GM18505 (cell line): ENCODE measurements around the gene PEX11A.
"Not testable (repeated sequence)": the region's sequence is repeated elsewhere in the genome, so short reads cannot be mapped to it uniquely, and the experiment has no call there.

Source experiments
- ATAC-seq: cut with Tn5 transposase; IDR thresholded peaks from one replicate; pipeline ENCODE4 v1.9.1; 2021; ENCODE audit not compliant: unreplicated experiment
- POLR2A ChIP-seq: IDR thresholded peaks from 4 replicates; pipeline ENCODE4 v1.6.1; 2011; ENCODE audit warnings: borderline replicate concordance; ENCODE audit not compliant: insufficient read depth, insufficient read length; ENCODE audit errors: extremely low read depth

Gene PEX11A

GRCh38 chr15:89693696-89694095 lies 3.1 kb upstream of the PEX11A start:
- ATAC-seq, result no peak
- TF ChIP-seq POLR2A, result no peak

DNA sequence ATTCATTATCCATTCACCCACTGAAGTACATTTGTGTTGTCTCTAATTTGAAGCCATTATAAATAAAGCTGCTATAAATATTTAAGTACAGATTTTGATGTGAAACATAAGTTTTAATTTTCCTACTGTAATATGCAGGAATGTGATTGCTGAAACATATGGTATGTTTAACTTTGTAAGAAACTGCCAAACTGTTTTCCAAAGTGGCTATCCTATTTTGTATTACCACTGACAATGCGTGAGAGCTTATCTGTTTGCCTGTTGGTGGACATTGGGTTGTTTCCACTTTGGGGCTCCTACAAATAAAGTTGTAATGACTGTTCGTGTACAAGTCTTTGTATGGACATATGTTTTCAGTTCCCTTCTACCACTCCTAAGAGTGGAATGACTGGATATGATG lies 2.5 kb upstream of the PEX11A start:
- no peak for TF ChIP-seq POLR2A
- ATAC-seq, result no peak

- ATAC-seq, result not testable (repeated sequence)
Measured at GRCh38 chr15:89689930-89690275, 651 bp downstream of the PEX11A start.

- TF ChIP-seq POLR2A, result no peak
- ATAC-seq, result no peak
Measured at GRCh38 chr15:89686522-89686921, 4.0 kb downstream of the PEX11A start.

GRCh38 chr15:89685995-89686394 lies 4.6 kb downstream of the PEX11A start:
- TF ChIP-seq POLR2A, result no peak
- no peak for ATAC-seq

GRCh38 chr15:89681146-89681545 lies 9.4 kb downstream of the PEX11A start:
- ATAC-seq, result no peak
- TF ChIP-seq POLR2A, result no peak

DNA sequence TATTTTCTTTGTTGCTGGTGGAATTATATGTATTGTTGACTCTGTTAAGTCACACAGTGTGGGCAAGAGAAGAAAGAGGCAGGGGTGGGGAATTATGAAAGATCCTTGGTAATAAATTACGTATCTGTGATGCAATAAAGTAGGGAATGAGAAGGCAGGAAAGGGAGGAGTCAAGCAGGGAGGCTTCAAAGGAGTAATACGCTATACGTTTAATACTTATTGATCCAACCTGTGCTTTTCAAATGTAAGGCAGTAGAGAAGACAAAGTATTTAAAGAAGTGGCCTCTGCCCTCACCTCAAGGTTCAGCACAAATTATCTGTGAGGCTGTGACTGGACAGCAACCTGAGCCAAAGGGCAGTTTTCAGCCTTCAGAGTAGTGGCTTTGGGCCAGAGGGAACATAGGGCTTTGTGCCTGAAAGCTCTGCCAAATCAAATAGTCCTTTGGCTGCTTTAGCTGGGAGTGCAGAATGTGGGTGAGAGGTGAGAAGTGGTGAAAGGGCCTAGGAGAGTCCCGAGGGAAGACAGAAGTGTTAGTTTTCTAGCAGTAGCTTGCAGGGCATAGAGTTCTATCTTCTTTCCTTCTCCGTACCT lies 10.2 kb downstream of the PEX11A start:
- no peak for ATAC-seq
- no peak for TF ChIP-seq POLR2A

- ATAC-seq, result no peak
- no peak for TF ChIP-seq POLR2A
Measured at GRCh38 chr15:89679212-89679611, 11.3 kb downstream of the PEX11A start, which contains the start of gene PLIN1. Gene PLIN1 (minus strand): TSS chr15:89679367. CDS start chr15:89677489, 1,878 bp downstream.

DNA sequence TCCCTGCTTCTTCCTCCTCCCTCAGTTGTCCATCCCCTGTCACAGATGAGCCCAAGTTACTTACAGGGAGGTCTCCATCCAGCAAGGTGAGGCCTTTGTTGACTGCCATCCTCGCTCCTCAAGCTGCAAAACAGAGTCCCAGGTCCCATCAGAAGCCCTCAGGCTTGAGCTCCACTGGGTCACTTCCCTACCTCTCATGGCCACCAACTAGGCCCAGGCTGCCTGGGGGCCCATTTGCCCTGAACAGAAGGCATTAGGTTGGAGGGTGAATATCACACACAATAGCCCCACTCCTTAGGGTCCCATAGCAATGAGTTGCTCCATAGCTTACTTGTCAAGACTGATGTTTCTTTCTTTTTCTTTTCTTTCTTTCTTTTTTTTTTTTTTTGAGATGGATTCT lies 13.2 kb downstream of the PEX11A start:
- no peak for ATAC-seq
- TF ChIP-seq POLR2A, result no peak

DNA sequence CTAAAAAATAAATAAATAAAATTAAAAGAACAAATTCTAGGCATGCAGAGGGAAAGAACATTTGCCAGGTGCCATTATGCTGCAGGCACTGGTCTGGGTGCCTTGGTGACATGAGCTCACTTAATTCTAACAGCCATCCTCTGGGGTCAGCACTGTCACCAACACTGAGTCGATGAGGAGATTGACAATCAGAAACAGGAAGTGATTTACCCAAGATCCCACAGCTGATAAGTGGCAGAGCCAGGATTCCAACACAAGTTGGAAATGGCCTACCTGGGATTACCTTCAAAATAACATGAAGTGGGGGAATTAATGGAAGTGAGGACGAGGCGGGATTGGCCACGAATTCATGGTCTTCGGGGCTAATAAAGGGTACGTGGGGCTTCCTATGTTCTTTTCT lies 14.9 kb downstream of the PEX11A start:
- ATAC-seq, result no peak
- TF ChIP-seq POLR2A, result no peak

GRCh38 chr15:89674526-89674925 lies 16.0 kb downstream of the PEX11A start:
- TF ChIP-seq POLR2A, result no peak
- no peak for ATAC-seq

- no peak for ATAC-seq
- no peak for TF ChIP-seq POLR2A
Measured at GRCh38 chr15:89673165-89673512, 17.4 kb downstream of the PEX11A start.

GRCh38 chr15:89672221-89673164 lies 18.1 kb downstream of the PEX11A start:
- TF ChIP-seq POLR2A, result no peak
- ATAC-seq, result no peak

DNA sequence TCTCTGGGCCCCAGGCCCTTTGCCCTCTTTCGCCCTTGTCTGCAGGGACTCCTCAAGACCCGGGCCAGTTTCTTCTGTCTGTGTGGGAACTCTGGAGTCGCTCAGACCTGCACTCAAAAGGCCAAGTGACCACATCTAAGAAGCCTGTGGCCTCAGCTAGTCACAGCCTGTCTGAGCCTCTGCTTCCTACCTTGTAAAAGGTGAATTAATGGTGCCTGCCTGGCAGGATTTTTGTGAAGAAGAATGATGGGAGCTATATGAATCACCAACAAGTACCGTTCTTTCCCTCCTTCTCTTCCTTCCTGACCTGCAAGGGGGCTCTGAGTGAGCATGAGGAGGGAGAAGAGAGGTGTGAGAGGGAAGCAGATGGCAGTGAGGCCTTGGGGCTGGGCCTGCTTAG lies 18.9 kb downstream of the PEX11A start:
- no peak for TF ChIP-seq POLR2A
- no peak for ATAC-seq

- no peak for ATAC-seq
- no peak for TF ChIP-seq POLR2A
Measured at GRCh38 chr15:89670971-89671560, 19.5 kb downstream of the PEX11A start.

- no peak for TF ChIP-seq POLR2A
Measured at GRCh38 chr15:89669941-89670340, 20.6 kb downstream of the PEX11A start.

More at GRCh38 chr15:89669941-89670340, 20.6 kb downstream of the PEX11A start:
- ATAC-seq, result no peak
